HG02798 (cell line): Measurements from ENCODE around the gene TFDP2.
"Not testable (repeated sequence)": the region's sequence is repeated elsewhere in the genome, so short reads cannot be mapped to it uniquely, and the experiment has no call there.

Source experiments
- ATAC-seq: cut with Tn5 transposase; IDR thresholded peaks from one replicate; pipeline ENCODE4 v1.9.1; 2021; ENCODE audit warnings: mild to moderate bottlenecking; ENCODE audit not compliant: unreplicated experiment, poor library complexity

TFDP2 gene

DNA sequence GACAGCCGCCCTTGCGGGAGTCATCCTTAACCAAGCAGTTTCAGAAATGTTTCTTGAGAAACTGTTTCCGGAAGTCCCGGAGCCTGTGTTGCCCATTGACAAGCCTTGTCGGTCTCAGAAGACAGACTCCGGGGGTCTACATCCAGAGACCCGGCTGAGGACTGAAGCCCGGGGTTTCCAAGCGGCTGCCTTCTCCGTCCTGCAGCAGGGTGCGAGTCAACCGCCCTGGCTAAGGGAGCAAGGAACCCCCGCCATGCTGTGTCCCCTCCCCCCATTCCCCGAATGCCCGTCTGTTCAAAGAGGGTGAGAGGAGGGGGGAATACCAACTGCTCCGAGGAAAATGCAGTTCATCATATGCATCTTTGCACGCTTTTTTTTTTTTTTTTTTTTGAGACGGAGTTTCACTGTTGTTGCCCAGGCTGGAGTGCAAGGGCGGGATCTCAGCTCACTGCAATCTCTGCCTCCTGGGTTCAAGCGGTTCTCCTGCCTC is 211.3 kb downstream of the TFDP2 start:
- no peak for ATAC-seq

DNA sequence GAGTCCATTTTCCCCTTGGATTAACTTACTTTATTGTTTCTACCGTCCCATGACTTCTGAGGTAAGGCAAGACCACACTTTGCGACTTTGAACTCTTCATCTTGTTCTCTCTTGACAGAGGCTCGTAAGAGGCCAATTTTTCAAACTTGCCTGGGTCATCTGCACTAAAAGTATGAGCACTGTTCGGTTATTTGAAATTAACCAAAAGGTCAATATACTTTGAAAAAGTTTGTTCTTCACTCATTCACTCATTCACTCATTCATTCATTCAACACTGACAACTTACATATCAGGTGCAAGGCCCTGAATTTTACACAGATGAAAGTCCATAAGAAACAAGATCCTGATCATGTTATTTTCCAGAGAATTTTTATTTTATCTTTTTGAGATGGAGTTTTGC is 215.0 kb downstream of the TFDP2 start:
- no peak for ATAC-seq

GRCh38 chr3:141933421-141934300 is 215.7 kb downstream of the TFDP2 start:
- no peak for ATAC-seq

- no peak for ATAC-seq
Observed at GRCh38 chr3:141930801-141931200, 218.5 kb downstream of the TFDP2 start.

DNA sequence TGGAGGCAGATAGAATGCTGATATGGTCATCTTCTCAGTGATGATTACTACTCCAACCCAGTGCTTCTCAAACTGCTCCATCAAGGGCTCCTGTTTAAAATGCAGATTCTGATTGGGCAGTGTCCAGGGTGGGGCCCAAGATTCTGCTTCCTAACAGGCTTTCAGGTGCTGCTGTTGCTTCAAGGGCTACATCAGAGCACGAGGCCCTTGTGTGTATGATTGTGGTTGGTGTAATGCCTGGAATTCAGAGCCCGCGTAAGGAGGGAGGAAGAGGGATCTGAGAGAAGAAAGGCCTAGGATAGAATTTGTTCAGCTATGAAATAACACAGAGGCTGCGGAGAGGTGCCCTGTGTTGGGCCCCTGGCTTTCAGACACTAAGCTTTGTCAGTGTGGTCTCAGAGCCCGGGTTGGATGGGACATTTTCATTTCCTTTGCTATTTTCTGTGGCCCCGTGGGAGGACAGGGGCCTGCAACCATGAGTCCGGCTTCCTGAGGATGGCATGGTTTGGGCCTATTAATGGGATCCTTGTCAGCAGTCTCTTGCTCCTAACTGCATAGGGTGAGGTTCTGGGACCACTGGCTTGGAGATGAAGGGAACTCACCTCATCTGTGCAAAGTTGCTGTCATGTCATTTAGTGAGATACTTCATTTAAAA is 219.9 kb downstream of the TFDP2 start:
- no peak for ATAC-seq

DNA sequence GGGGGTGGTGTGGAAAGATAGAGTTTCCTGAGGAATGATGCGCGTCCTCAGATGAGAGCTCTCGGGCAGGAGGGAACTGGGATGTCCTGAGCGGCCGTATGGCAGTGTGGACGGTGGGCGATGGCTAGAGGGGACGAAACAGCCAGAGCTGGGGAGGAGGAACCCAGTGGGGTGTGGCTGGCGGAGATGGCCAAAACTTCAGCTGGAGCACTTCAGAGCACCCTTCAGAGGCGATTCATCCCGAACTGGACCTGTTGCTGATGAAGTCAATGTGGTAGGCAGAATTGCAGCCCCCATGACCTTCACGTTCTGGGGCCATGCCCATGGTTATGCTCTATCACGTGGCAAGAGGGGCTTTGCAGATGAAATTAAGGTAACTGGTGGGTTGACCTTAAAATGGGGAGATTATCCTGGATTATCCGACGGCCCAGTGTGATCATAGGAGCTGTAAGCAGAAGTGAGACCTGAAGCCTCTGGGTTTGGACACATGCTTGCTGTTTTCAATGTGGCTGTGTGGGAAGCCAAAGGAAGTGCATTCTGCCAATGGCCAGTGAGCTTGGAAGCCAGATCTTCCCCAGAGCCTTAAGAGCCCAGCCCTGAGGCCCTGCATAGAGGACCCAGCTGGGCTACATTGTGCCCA is 220.6 kb downstream of the TFDP2 start:
- no peak for ATAC-seq

DNA sequence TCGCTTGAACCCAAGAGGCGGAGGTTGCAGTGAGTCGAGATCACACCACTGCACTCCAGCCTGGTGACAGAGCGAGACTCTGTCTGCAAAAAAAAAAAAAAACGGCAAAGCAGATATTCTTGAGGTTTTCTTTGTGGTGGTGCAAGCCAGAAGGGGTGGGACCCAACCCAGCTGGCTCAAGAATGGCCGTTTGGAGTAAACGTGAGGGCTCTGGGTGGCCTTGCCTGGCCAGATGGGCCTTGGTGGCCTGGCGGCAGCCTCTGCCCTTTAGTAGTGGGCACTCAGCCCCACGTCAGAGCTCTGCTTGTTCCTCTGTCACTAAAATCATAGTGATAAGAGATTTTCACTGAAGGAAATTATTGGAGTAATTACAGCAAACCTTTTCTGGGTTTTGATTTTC is 222.4 kb downstream of the TFDP2 start:
- no peak for ATAC-seq

DNA sequence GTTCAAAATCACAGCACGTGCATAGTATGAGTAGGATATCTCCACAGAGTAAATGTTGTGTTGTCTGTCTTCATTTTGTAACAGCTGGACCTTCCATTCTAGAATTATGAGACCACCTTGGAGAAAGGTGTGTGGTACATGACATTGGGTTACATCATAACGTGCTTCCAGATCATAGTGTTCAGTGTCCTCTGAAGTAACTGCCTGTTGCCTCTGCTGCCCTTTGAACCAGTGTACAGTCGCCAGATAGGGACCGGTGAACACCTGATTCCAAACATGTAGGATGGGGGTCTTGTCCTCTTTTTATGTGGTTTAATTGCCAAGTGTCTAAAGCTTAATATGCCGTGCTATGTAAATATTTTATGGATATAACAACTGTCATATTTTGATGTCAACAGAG is 223.7 kb downstream of the TFDP2 start:
- ATAC-seq, result not testable (repeated sequence)

GRCh38 chr3:141921316-141921715 is 228.0 kb downstream of the TFDP2 start:
- peak; percentile 47 for ATAC-seq

- ATAC-seq, result no peak
Observed at GRCh38 chr3:141920701-141921100, 228.6 kb downstream of the TFDP2 start.

DNA sequence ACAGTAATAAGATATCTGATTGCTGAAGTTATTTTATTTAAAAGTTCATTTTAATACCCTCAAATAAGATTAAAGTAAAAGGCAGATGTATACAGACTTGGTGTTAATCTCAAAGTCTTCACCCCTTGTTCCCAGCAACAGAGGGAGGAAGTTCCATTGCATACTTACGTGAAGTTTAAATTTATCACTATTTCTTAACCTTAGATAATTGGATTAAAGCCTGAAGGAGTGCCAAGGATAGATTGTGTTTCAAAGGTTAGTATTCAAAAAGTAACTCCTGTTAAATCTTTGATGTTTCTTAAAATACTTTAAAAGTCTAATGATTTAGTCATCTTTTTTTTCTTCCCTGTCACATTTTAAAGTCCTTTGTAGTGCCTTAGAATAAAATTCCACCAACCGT is 233.6 kb downstream of the TFDP2 start:
- no peak for ATAC-seq

DNA sequence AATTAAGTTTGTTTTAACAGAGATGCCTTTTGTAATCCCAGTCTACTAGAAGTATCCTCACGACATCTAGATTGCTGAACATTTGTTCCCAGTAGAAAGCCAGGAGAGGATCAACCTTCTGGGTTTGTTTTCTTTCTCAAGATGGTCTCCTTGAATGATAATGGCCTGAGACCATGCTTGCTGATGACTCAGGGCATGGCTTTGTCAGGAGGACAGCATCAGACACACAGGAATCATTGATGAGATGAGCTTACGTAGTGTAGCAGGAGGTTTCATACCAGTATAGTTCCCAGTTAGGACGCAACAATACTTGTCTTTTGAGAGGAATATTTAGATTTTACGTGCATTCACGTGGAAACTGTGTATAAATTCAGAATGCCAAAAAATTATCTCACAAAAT is 234.3 kb downstream of the TFDP2 start:
- no peak for ATAC-seq

GRCh38 chr3:141914311-141914710 is 235.0 kb downstream of the TFDP2 start:
- no peak for ATAC-seq

- peak; percentile 69 for ATAC-seq
Observed at GRCh38 chr3:141913150-141913811, 236.1 kb downstream of the TFDP2 start.

GRCh38 chr3:141909986-141910385 is 239.4 kb downstream of the TFDP2 start:
- not testable (repeated sequence) for ATAC-seq

DNA sequence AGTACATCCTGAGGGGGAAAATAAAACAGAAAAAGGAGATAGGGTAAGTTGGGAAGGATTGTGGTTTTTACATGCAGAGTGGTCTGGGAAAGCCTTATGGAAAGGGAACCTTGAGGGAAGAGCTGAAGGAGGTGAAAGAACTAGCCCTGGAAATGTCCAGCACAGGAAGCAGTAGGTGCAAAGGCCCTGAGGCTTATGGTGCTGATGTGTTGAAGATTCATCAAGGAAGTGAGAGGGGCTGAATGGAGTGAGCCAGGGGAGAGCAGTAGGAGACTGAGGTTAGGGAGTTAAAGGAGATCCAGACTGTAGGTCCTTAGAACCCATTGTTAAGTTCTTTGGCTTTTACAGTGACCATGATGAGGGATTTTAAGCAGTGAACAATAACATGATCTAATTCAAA is 239.9 kb downstream of the TFDP2 start:
- no peak for ATAC-seq

GRCh38 chr3:141905129-141905528 is 244.2 kb downstream of the TFDP2 start:
- no peak for ATAC-seq

DNA sequence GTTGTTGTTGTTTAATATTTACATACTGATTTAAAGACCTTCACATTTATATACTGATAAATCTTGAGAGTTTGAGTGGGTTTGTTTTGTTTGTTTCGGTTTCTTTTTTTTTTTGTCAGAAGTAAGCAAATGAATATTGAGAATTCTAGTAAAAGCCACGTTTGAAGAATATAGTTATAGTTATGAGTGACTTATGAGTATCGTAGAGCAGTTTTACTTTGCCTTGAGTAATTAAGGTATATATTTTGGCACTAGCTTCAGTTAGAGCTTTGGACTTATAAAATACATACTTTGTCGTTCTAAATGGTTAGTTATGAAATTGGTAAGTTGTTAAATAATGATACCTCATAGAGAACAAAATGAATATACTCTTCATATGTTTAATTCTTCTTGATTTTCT is 245.1 kb downstream of the TFDP2 start:
- ATAC-seq, result no peak

GRCh38 chr3:141901914-141902313 is 247.4 kb downstream of the TFDP2 start:
- no peak for ATAC-seq

GRCh38 chr3:141900343-141900742 is 249.0 kb downstream of the TFDP2 start:
- ATAC-seq, result no peak

- no peak for ATAC-seq
Observed at GRCh38 chr3:141898908-141899307, 250.4 kb downstream of the TFDP2 start.
